Adrenal gland (tissue), 12 donors: Measurements from ENCODE around the gene ATP1B1. TPM values are rescaled to one million over a fixed set of nuclear protein-coding genes. Genes with fewer than 3 reads are reported as not detected.

Experiments
- DNase-seq, 7 donors: peaks; one replicate each; pipeline ENCODE4 v3.0.0-alpha.2; 2019 to 2020
- H3K27ac ChIP-seq, 5 donors: fragments of 200-600 bp; sonication (generic) in 4 of 5; 1 replicate in 3 of 5; 2 replicates in 2 of 5; pipeline versions ENCODE4 v1.5.1 to v1.8.0; 2016 to 2020; ENCODE audit warnings: mild to moderate bottlenecking in 1 of 5
- H3K27me3 ChIP-seq: fragments of 200-600 bp; 2 replicates; pipeline ENCODE4 v1.8.0; 2021
- H3K36me3 ChIP-seq, 2 donors: fragments of 200-600 bp; replicated peaks in 1 of 2; 1 replicate in 1 of 2; 2 replicates in 1 of 2; pipeline versions ENCODE4 v1.5.1 to v1.8.0; 2018 to 2022
- H3K4me1 ChIP-seq, 2 donors: fragments of 200-600 bp; replicated peaks in 1 of 2; 1 replicate in 1 of 2; 2 replicates in 1 of 2; pipeline versions ENCODE4 v1.5.1 to v1.8.0; 2018 to 2021
- H3K4me3 ChIP-seq, 4 donors: fragments of 200-600 bp; sonication (generic) in 3 of 4; one replicate each; pipeline ENCODE4 v1.5.1; 2016 to 2018
- H3K9me3 ChIP-seq, 3 donors: fragments of 200-600 bp; sonication (generic) in 1 of 3; replicated peaks in 1 of 3; 1 replicate in 2 of 3; 2 replicates in 1 of 3; pipeline versions ENCODE4 v1.5.1 to v1.8.0; 2016 to 2021
- POLR2A ChIP-seq, 2 donors: fragments of 450-650 bp; IDR thresholded peaks; one replicate each; pipeline ENCODE4 v1.6.1; 2017; ENCODE audit warnings: antibody characterized with exemption in 2 of 2, mild to moderate bottlenecking in 2 of 2, moderate library complexity in 1 of 2
- WGBS, 4 donors: extraction: QIAGEN DNeasy Blood & Tissue Kit in 2 of 4; methylation state at CpG; one replicate each; pipeline versions ENCODE4 v1.1.5 to v1.1.7; 2013 to 2017; 5-methylcytosine and 5-hydroxymethylcytosine counted together
- intact Hi-C, 2 donors: fragments of 100-400 bp; cut with DNase I; formaldehyde crosslinking; loops; one replicate each; pipeline versions ENCODE4 v1.14.1 to v1.15.0; 2022 to 2023
- polyA plus RNA-seq, 3 donors: library from polyadenylated mRNA; stranded (reverse); fragments of 200-250 nt in 2 of 3; fragments of 350-450 nt in 1 of 3; fragmentation: Illumina TruSeq in 1 of 3; extraction: RNeasy Lipid Tissue Mini Kit (QIAGEN cat#74804) in 1 of 3; gene quantifications; one replicate each; pipeline ENCODE4 v1.2.3, GENCODE V29; 2013 to 2014
- total RNA-seq, 9 donors: library from RNA; depleted of rRNA in 4 of 9; stranded (reverse); fragments of >200 nt in 4 of 9; fragments of 120-200 nt in 1 of 9; fragmentation: NEBNext Ultra II Directional in 1 of 9; extraction: Animal tissue kit (Norgen Biotek cat#: 25700) in 1 of 9; gene quantifications; one replicate each; pipeline versions ENCODE4 v1.1.0 to v1.2.4, GENCODE V29; 2013 to 2023
- TF ChIP-seq, protein P1 (sequence below), 6 experiments: fragments of 450-650 bp in 4 of 6; fragments of 200-600 bp in 2 of 6; sonication (generic) in 1 of 6; IDR thresholded peaks; 1 replicate in 5 of 6; 2 replicates in 1 of 6; pipeline versions ENCODE4 v1.5.1 to v1.8.0; 2016 to 2021; ENCODE audit warnings: antibody characterized with exemption in 6 of 6, mild to moderate bottlenecking in 2 of 6, moderate library complexity in 1 of 6
- donor health status: healthy with polysubstance abuse.
- donor health status: Bipolar disorder and iron deficiency.
- donor health status: DM: yes; HTN: yes; CAD: no.
- donor health status: DM: no; HTN: no; CAD: no.
- donor health status: DM: no; HTN: no; CAD: no.
- donor health status: DM: yes; HTN: yes; CAD: no.

ATP1B1 gene
- total and polyA plus RNA-seq, 12 donors, result 51.4 to 187 (median 136) TPM

- peak overlapping the region in 2 of 5 donors; percentile 74 to 95 for H3K27ac ChIP-seq
- H3K36me3 ChIP-seq, result no peaks in the 10 kb centered on the region
- DNase-seq, result no peak
- WGBS, 4 donors, result 50 to 56% (median 52%) methylated on average over 6 of the region's 6 CpGs
- no peaks in the 10 kb centered on the region for H3K27me3 ChIP-seq
- peak overlapping the region in 2 of 4 donors; percentile 73 to 98 for H3K4me3 ChIP-seq
- intact Hi-C loops, result loop anchor here in 1 of 2 donors (10.0 kb wide), 2 partner anchors 240 to 490 kb away; no protein-coding TSS in a partner anchor
- peaks cover 26 to 45% of the 10 kb centered on the region in 2 donors for H3K4me1 ChIP-seq
- TF ChIP-seq, protein P1, sequence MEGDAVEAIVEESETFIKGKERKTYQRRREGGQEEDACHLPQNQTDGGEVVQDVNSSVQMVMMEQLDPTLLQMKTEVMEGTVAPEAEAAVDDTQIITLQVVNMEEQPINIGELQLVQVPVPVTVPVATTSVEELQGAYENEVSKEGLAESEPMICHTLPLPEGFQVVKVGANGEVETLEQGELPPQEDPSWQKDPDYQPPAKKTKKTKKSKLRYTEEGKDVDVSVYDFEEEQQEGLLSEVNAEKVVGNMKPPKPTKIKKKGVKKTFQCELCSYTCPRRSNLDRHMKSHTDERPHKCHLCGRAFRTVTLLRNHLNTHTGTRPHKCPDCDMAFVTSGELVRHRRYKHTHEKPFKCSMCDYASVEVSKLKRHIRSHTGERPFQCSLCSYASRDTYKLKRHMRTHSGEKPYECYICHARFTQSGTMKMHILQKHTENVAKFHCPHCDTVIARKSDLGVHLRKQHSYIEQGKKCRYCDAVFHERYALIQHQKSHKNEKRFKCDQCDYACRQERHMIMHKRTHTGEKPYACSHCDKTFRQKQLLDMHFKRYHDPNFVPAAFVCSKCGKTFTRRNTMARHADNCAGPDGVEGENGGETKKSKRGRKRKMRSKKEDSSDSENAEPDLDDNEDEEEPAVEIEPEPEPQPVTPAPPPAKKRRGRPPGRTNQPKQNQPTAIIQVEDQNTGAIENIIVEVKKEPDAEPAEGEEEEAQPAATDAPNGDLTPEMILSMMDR (IDR thresholded peaks at IDR 0.05), result no peak
- TF ChIP-seq POLR2A (IDR thresholded peaks at IDR 0.05), result no peak
- no peaks in the 10 kb centered on the region for H3K9me3 ChIP-seq
Measured at GRCh38 chr1:169105087-169105433, 1.4 kb upstream of the ATP1B1 start.

DNA sequence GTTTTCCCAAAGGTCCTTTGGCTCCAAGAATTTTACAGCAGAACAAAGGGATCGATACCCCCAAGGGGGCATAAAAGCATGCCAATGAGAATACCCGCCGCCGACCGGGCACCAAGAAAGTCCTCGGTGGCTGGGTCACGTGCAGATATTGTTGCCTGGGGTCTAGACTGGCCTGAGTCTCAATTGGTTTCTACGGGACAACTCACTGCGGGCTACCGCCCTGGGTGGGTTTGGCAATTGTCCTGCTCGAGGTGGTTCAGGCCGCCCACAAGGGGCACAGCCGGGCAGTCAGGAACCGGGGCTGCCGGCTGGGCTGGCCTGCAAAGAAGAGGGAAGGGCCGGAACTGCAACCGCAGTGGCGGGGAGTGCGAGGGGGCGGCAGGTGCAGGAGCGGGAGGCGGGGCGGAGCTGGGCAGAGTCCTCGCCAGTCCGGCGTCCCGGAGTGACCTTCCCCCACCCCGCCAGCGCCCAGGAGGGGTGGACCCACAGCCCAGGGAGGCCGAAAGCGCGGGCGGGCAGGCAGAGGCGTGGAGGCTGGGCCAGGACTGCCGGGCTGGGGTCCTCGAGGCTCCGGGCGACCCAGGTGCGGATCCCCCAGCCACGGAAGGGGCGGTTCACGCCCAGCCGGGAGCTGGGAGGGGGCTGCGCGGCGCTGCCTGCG lies 926 bp upstream of the ATP1B1 start:
- intact Hi-C loops, result loop anchor here in 1 of 2 donors (10.0 kb wide), 2 partner anchors 239 to 491 kb away; no protein-coding TSS in a partner anchor
- peak; percentile 77 to 91 (median 83) for DNase-seq

DNA sequence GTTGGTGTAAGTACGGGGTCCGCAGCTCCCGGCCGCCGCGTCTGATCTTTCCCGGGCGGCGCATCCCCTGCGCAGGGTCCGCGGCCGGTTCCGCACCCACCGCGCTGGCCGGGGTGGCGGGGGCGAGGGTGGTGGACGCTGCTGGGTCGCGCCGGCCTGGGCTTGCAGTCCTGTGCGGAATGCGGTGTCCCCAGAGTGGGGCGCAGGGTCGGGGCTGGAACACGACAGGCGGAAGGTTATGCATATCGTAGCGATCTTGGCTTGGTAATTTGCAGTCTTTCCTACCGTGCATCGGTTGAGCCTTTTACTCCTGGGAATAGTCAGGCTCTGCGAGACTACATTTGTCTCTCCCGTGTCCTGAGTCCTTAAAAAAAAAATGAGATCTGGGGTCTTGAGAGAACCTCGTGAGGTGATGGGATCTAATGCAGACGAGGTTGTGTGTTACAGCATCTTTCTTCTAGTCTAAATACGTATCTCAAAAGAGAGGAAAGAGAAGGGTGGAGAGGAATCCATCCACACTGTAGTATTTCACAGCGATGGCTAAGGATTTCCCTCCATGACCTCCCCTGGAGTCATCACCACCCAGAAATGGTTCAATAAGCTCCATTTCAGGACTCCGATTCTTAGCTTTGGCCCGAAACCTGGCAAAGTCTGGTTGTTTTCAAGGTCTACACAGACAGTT lies 572 bp downstream of the ATP1B1 start:
- intact Hi-C loops, result loop anchor here in 1 of 2 donors (10.0 kb wide), 2 partner anchors 238 to 492 kb away; no protein-coding TSS in a partner anchor
- no peaks in the 10 kb centered on the region for H3K9me3 ChIP-seq
- peak in 4 of 7 donors; percentile 34 to 49 (median 45) for DNase-seq

More for the DNA sequence above, 926 bp upstream of the ATP1B1 start:
- no peaks in the 10 kb centered on the region for H3K9me3 ChIP-seq
- H3K4me1 ChIP-seq, result peaks cover 31 to 50% of the 10 kb centered on the region in 2 donors
- WGBS, 4 donors, result 3 to 9% (median 5%) methylated on average over 19 to 47 of the region's 47 CpGs
- H3K4me3 ChIP-seq, result peak overlapping the region in 2 of 4 donors; percentile 73 to 98
- no peaks in the 10 kb centered on the region for H3K27me3 ChIP-seq
- no peaks in the 10 kb centered on the region for H3K36me3 ChIP-seq
- H3K27ac ChIP-seq, result peak overlapping the region in 4 of 5 donors; percentile 74 to 95 (median 92)
- no peak for TF ChIP-seq POLR2A (IDR thresholded peaks at IDR 0.05)
- TF ChIP-seq, protein P1 (IDR thresholded peaks at IDR 0.05), result peak in 2 of 6 experiments; percentile 16 to 39

More for the DNA sequence above, 572 bp downstream of the ATP1B1 start:
- no peaks in the 10 kb centered on the region for H3K27me3 ChIP-seq
- TF ChIP-seq, protein P1 (IDR thresholded peaks at IDR 0.05), result no peak
- peak overlapping the region; percentile 61 to 95 (median 88) for H3K27ac ChIP-seq
- peak overlapping the region; percentile 44 to 98 (median 76) for H3K4me3 ChIP-seq
- 0 to 3% (median 1%) methylated on average over 16 to 41 of the region's 41 CpGs for WGBS, 4 donors
- H3K4me1 ChIP-seq, result peaks cover 45 to 65% of the 10 kb centered on the region in 2 donors
- peaks cover 0 to 6% of the 10 kb centered on the region in 2 donors for H3K36me3 ChIP-seq
